SH-SY5Y (cell line): ENCODE measurements around the gene TRABD2B.

Source experiments
- GATA2 ChIP-seq: IDR thresholded peaks from 2 replicates; pipeline ENCODE4 v1.6.1; 2011; ENCODE audit warnings: mild to moderate bottlenecking, low read depth, low read length
- GATA3 ChIP-seq: IDR thresholded peaks from 2 replicates; pipeline ENCODE4 v1.6.1; 2011; ENCODE audit warnings: low read depth, mild to moderate bottlenecking, low read length, moderate library complexity

TRABD2B gene

GRCh38 chr1:47731730-47732129, 265.5 kb downstream of the TRABD2B start:
- TF ChIP-seq GATA2 = no peak
- no peak for TF ChIP-seq GATA3

- TF ChIP-seq GATA3 (no peak), GATA2 (no peak)
Observed at GRCh38 chr1:47729685-47730084, 267.5 kb downstream of the TRABD2B start.

- TF ChIP-seq GATA3 = no peak
- no peak for TF ChIP-seq GATA2
Observed at GRCh38 chr1:47727697-47728085, 269.5 kb downstream of the TRABD2B start.

DNA sequence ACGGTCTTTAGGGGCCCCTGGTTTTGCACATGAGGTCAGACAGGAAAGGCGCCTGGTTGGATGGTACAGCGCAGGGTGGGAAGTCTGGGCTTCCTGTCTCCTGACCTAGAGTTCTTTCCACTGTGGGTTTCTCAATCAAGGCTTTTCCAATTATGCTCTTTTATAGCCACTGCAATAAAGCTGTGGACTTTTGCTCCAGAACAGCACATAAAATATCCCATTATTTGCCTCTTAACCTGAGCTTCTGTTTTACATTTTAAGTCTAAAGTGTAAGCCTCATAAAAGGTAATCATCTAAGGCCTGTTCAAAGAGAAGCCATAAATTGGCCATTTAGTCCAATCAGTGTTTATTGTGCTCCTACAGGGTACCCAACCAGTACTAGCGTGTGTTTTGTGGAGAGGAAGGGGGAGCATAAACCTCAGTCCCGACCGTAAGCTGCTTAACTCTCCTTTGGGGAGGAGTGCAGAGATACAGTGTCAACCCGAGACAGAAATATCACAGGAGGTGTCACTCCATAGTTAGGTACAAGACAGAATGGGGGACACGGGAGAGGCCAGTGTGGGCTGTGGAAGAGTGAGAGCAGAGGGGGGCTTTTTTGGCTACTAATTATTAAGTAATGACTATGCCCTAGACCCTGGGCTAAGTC, 270.0 kb downstream of the TRABD2B start:
- no peak for TF ChIP-seq GATA3

DNA sequence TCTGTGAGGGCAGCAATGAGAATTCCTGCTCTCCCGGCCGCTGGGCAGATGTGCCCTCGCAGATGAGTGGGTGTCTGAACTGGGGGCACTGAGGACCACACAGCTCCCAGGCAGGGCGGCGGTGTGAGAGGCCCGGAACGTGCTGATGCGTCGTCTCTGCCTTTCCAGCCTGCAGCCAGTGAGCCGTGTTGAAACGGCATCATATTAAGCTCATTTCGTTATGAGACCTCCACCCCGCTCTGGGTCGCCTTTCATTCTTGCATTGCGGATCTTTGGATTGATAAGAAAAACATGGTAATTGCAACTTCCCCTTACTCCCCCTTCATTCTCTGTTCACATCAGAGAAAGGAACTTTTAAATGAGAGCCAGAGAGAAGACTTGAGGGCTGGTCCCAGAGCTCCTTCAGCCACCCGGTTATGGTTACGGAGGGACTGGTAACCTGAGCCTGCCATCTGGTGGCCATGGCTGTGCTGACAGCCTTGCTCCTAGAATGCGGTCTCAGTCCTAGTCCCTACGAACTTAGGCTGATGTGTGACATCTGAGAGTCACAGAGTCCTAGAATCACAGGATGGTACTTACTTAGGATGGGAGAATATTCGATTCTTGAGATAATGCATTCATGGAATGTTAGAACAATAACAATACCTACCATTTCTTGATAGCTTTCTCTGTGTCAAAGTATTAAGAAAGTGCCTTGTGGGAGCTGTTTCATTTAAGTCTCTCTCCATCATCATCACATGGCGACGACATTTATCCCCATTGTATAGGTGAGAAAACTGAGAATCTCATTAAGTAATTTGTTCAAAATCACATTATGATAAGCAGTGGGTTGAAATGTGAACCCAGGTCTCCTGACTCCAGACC, 271.0 kb downstream of the TRABD2B start:
- no peak for TF ChIP-seq GATA2
- no peak for TF ChIP-seq GATA3

- TF ChIP-seq GATA3 (no peak), GATA2 (no peak)
Observed at GRCh38 chr1:47725511-47725991, 271.6 kb downstream of the TRABD2B start.

DNA sequence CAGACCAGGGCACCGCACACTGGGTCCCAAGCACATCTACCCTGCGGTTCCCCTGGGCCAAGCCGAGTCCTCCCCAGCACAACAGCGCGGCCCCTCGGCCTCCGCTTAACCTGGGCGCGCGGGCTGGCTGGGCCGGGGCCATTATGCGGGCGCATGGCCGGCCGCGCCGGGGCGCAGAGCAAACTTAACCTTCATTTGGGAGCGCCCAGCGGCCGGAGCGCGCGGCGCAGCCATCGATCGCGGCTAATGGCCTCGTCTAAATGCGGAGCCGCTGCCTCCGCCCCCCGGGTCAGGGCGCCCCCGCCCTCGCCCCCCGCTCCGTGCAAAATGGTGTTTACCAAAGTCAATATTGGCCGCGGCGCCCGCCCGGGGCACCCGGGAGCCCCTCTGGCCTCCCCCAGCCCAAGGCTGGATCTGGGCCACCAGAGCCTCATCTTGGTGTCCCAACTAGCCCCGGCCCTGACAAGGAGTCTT, 272.1 kb downstream of the TRABD2B start:
- TF ChIP-seq GATA2 (no peak), GATA3 (no peak)

DNA sequence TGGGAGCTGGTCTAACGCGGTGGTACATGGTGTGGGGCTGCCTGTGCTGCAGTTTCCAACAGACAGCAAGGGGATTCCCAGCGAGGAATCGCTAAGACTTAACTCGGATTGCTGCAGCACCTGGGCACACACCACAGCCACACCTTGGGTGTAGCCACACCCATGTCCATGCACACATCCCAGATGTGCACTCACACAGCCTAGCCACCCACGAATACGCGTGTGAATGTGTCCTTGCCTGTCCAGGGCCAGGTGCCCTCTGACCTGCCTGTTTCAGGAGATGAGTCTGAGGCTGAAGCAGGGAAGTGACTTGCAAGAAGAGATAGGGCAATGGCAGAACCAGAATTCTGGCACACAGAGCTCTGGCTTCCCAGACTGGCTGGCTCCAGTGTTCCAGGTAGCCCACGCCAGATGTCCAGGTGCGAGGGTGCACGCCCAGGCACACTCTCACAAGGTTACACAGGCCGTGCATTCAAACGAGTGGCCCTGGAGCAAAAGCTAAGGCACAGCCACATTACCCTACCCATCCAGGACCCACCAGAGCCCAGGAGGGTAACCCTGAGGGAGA, 272.7 kb downstream of the TRABD2B start:
- no peak for TF ChIP-seq GATA2
- TF ChIP-seq GATA3 = no peak

- TF ChIP-seq GATA3 (no peak), GATA2 (no peak)
Observed at GRCh38 chr1:47722909-47723580, 274.1 kb downstream of the TRABD2B start.

DNA sequence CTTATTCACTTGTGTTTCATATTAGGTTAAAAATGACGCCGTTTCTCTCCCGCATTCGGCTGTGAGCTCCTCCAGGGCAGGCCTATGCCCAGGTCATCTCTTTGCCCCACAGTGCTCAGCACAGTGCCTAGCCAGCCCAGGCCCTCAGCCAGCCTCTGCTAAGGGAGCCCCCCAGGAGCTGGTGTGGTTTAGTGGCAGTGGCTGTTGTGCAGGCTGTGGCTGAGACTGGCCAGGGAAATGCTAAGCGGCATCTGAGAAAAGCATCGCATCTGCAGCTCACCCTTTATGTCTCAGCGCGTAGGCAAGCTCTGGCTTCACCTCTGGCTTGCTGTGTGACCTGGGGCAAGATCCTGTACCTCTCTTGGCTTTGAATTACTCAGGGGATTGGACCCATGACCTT, 275.1 kb downstream of the TRABD2B start:
- TF ChIP-seq GATA3 (no peak), GATA2 (no peak)

GRCh38 chr1:47720111-47720510, 277.1 kb downstream of the TRABD2B start:
- TF ChIP-seq GATA2 = no peak
- no peak for TF ChIP-seq GATA3

DNA sequence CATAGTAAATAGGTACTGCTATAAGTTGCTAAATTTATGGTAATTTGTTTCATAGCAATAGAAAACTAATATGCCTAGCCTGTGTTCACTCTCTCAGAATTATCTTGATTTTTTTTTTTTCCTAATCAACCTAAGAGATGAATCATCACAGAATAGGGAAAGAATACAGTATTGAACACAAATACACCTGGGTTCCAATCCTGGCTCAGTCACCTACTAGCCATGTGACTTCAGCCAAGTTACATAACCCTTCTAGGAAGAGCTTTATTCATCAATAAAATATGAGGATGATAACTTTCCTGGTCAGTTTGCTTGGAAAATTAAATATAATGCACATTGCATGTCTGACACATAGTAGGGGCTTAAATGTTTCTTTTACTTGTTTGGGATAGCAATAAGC, 279.8 kb downstream of the TRABD2B start:
- TF ChIP-seq GATA2 (no peak), GATA3 (no peak)

DNA sequence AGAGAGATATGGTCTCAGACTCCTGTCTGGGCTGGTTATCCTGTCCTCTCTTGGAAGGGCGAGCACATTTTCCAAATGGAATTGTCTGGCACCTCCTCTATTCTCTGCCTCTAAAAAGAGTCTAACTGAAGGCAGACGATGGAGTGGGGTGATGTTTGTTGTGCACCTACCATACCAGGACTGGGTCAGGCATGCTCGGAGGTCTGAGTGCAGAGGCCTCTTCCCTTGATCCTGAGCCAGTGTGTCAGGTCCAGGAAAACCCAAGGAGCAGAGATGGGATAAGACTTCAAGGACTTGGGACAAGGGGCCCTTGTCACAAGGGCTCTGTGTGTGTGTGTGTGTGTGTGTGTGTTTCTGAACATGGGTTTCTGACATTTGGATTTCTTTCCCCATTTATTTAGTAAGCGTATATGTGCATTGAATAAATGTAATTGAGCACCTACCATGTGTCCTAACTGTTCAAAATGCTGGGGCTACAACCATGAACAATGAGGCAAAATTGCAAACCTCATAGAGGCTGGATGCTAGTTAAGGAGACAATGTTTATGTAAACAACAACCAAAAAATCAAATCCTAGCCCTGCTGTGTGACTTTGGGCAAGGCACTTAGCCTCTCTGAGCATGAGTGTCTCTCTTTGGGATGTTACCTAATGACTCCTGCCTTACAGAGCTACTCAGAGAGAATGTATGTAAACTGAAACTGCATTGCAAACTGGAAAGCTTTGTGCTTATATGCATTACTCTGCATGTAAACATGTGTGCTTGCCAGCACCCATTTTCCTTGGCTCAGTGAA, 283.0 kb downstream of the TRABD2B start:
- TF ChIP-seq GATA3 = no peak
- no peak for TF ChIP-seq GATA2

DNA sequence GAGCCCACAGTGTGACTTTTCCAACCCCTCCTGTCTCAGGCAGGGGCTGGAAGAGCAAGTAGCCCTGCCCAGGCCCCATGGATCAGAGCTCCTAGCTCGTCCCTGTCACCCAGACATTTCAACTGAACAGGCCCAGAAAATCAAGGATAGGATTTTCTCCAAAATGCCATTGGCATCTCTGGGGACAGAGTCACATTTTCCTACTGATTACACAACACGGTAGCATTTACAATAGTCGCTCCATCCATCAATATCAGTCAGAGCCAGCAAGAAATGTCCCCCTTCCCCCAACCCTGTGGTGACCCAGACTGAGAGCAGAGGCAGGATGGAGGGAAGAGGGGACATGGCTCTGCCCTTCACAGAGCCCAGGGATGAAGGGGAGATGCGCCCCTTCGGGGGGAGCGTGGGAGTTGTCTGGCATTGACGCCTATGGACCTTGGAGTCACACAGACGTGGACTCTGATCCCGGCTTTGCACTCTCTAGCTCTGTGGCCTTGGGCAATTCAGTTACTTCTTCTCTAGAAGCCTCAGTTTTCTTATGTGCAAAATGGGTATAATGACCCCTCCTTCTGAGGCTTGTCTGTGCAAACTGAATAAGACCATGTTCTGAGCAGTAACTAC, 283.7 kb downstream of the TRABD2B start:
- TF ChIP-seq GATA2 (no peak), GATA3 (no peak)
